CD4-positive, alpha-beta T cell (primary cell): ENCODE results near the gene ARID4B. TPM values are rescaled to one million over a fixed set of nuclear protein-coding genes. Genes with fewer than 3 reads are reported as not detected.

Source experiments
- ATAC-seq: fragments of 200-7000 bp; cut with Tn5 transposase; one replicate; pipeline ENCODE4 v1.10.0; 2022; ENCODE audit warnings: mild to moderate bottlenecking; ENCODE audit not compliant: poor library complexity
- CTCF ChIA-PET: fragments of 350-600 bp; sonication (Branson Sonifier 250); formaldehyde crosslinking; loops from one replicate; lab custom pipeline; 2021; ENCODE audit warnings: antibody characterized with exemption, inconsistent platforms; lab: Charles Lee
- POLR2A ChIA-PET: fragments of 350-600 bp; sonication (Branson Sonifier 250); formaldehyde crosslinking; loops from one replicate; lab custom pipeline; 2021; ENCODE audit warnings: antibody characterized with exemption, inconsistent platforms; lab: Charles Lee
- DNase-seq, 14 experiments: peaks; one replicate each; pipeline ENCODE4 v3.0.0-alpha.2; 2013 to 2020; ENCODE audit warnings: mixed read lengths in 2 of 14
- H3K27ac ChIP-seq, 2 donors: one replicate each; pipeline versions ENCODE4 v1.5.1 to v1.7.0; 2013; ENCODE audit warnings: low read length in 2 of 2, low read depth in 1 of 2, mild to moderate bottlenecking in 1 of 2
- H3K27me3 ChIP-seq, 2 experiments: 1 replicate in 1 of 2; 2 replicates in 1 of 2; pipeline versions ENCODE4 v1.6.1 to v1.7.0; 2013; ENCODE audit warnings: low read length in 2 of 2, control low read depth in 1 of 2, mild to moderate bottlenecking in 1 of 2, moderate library complexity in 1 of 2; ENCODE audit not compliant: insufficient read depth in 2 of 2, control insufficient read depth in 1 of 2
- H3K36me3 ChIP-seq: one replicate; pipeline ENCODE4 v1.6.1; 2013; ENCODE audit warnings: low read length, control low read depth; ENCODE audit not compliant: insufficient read depth
- H3K4me1 ChIP-seq: one replicate; pipeline ENCODE4 v1.6.1; 2013; ENCODE audit warnings: low read length, control low read depth; ENCODE audit not compliant: insufficient read depth
- H3K4me3 ChIP-seq: one replicate; pipeline ENCODE4 v1.5.1; 2013; ENCODE audit warnings: mild to moderate bottlenecking, low read length, moderate library complexity
- H3K9me3 ChIP-seq, 2 experiments: 1 replicate in 1 of 2; 2 replicates in 1 of 2; pipeline versions ENCODE4 v1.6.1 to v1.7.0; 2013; ENCODE audit warnings: low read length in 2 of 2, mild to moderate bottlenecking in 2 of 2, control low read depth in 1 of 2, moderate library complexity in 1 of 2; ENCODE audit not compliant: control insufficient read depth in 1 of 2, insufficient read depth in 1 of 2
- H3K27ac Mint-ChIP-seq: one replicate; pipeline ENCODE4 v1.8.0; 2020; ENCODE audit warnings: mixed read lengths
- H3K27me3 Mint-ChIP-seq: one replicate; pipeline ENCODE4 v1.8.0; 2021; ENCODE audit warnings: mixed read lengths
- H3K36me3 Mint-ChIP-seq: one replicate; pipeline ENCODE4 v1.8.0; 2021; ENCODE audit warnings: low read depth, mixed read lengths
- H3K4me1 Mint-ChIP-seq: one replicate; pipeline ENCODE4 v1.8.0; 2021; ENCODE audit warnings: low read depth, mixed read lengths
- H3K4me3 Mint-ChIP-seq: one replicate; pipeline ENCODE4 v1.8.0; 2020; ENCODE audit warnings: mild to moderate bottlenecking, mixed read lengths
- H3K9me3 Mint-ChIP-seq: one replicate; pipeline ENCODE4 v1.8.0; 2020; ENCODE audit warnings: mixed read lengths
- intact Hi-C, 2 experiments: fragments of 100-400 bp; cut with DNase I in 1 of 2; cut with micrococcal nuclease in 1 of 2; formaldehyde crosslinking; loops; one replicate each; pipeline versions ENCODE4 v1.15.1 to v1.9.0; 2023 to 2025; cut with DNase I, micrococcal nuclease
- total RNA-seq, 174 experiments: library from RNA in 2 of 174; stranded (reverse) in 2 of 174; gene quantifications; one replicate each; pipeline ENCODE4 v1.2.3 and lab custom pipeline; 2021 to 2026
- TF ChIP-seq, protein P1 (sequence below): fragments of 200-600 bp; IDR thresholded peaks from one replicate; pipeline ENCODE4 v1.8.0; 2022; ENCODE audit warnings: antibody characterized with exemption, mild to moderate bottlenecking

The ARID4B gene
- total RNA-seq, 2 experiments from 2014 or later: 127 to 130 TPM

DNA sequence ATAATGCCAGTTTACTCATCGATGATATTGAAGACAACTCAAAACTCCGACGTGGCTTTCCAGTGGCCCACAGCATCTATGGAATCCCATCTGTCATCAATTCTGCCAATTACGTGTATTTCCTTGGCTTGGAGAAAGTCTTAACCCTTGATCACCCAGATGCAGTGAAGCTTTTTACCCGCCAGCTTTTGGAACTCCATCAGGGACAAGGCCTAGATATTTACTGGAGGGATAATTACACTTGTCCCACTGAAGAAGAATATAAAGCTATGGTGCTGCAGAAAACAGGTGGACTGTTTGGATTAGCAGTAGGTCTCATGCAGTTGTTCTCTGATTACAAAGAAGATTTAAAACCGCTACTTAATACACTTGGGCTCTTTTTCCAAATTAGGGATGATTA is 14.1 kb upstream of the ARID4B start:
- POLR2A ChIA-PET: no interaction called here

DNA sequence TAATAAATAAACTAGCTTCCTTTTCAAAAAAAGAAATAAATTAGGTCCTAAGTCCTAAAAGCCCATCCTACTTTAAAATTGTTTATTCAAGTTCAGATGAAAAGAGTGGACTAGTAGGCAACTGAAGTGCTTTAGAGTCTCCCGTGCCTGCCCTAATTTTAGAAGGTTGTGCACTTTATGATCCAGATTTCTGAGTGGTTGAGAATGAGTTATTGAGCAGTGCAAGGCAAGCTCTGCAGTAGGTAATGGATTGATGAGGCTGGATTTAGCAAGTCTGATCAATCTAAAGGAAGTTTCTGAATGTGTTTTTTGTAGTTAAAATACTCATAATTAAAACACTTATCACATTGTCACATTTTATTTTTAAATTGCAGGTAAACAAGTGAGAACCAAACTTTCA is 13.4 kb upstream of the ARID4B start:
- intact Hi-C loops: no loop called here
- Mint-ChIP-seq H3K27ac (peak overlapping the region; percentile 36), H3K27me3 (no peaks in the 10 kb centered on the region), H3K4me1 (peaks cover 17% of the 10 kb centered on the region), H3K4me3 (no peak overlapping the region), H3K9me3 (no peaks in the 10 kb centered on the region), H3K36me3 (peaks cover 67% of the 10 kb centered on the region)
- Histone ChIP-seq H3K9me3 (no peaks in the 10 kb centered on the region), H3K4me1 (peaks cover 8% of the 10 kb centered on the region), H3K27me3 (no peaks in the 10 kb centered on the region), H3K4me3 (no peak overlapping the region), H3K27ac (no peak overlapping the region), H3K36me3 (peaks cover 51% of the 10 kb centered on the region)
- POLR2A ChIA-PET: no interaction called here
- DNase-seq (no peak), ATAC-seq (no peak)
- TF ChIP-seq, protein P1, sequence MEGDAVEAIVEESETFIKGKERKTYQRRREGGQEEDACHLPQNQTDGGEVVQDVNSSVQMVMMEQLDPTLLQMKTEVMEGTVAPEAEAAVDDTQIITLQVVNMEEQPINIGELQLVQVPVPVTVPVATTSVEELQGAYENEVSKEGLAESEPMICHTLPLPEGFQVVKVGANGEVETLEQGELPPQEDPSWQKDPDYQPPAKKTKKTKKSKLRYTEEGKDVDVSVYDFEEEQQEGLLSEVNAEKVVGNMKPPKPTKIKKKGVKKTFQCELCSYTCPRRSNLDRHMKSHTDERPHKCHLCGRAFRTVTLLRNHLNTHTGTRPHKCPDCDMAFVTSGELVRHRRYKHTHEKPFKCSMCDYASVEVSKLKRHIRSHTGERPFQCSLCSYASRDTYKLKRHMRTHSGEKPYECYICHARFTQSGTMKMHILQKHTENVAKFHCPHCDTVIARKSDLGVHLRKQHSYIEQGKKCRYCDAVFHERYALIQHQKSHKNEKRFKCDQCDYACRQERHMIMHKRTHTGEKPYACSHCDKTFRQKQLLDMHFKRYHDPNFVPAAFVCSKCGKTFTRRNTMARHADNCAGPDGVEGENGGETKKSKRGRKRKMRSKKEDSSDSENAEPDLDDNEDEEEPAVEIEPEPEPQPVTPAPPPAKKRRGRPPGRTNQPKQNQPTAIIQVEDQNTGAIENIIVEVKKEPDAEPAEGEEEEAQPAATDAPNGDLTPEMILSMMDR: no peak
- CTCF ChIA-PET: interaction anchor here (0.7 to 1.4 kb wide), 3 partner anchors 17 to 119 kb away, joined by 3 to 4 read pairs (median 3); no protein-coding TSS in a partner anchor

More for the DNA sequence above, 14.1 kb upstream of the ARID4B start:
- Histone ChIP-seq H3K4me1 (peaks cover 6% of the 10 kb centered on the region), H3K4me3 (no peak overlapping the region), H3K27ac (no peak overlapping the region), H3K9me3 (no peaks in the 10 kb centered on the region), H3K27me3 (no peaks in the 10 kb centered on the region), H3K36me3 (peaks cover 46% of the 10 kb centered on the region)
- no peaks in the 10 kb centered on the region for H3K9me3 Mint-ChIP-seq
- TF ChIP-seq, protein P1: no peak
- H3K4me1 Mint-ChIP-seq: peaks cover 12% of the 10 kb centered on the region
- no peak overlapping the region for H3K4me3 Mint-ChIP-seq
- CTCF ChIA-PET: interaction anchor here (1.2 to 1.4 kb wide), 2 partner anchors 17 to 81 kb away, joined by 3 to 4 read pairs; no protein-coding TSS in a partner anchor
- H3K27me3 Mint-ChIP-seq: no peaks in the 10 kb centered on the region
- H3K36me3 Mint-ChIP-seq: peaks cover 67% of the 10 kb centered on the region
- intact Hi-C loops: no loop called here
- ATAC-seq (no peak), DNase-seq (no peak)
- no peak overlapping the region for H3K27ac Mint-ChIP-seq

DNA sequence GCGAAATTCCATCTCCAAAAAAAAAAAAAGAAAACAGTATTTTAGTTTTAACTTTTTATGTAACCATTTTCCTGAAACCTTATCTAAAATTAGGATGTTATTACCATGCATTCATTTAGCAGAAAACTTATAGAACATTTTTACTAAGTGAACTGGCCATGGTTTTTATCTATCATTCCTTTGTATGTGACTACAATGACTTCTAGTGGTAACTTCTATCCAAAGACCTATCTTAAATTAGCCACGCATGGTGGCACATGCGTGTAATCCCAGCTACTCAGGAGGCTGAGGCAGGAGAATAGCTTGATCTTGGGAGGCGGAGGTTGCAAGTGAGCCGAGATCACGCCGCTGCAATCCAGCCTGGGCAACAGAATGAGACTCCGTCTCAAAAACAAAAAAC is 11.8 kb upstream of the ARID4B start:
- ATAC-seq (no peak), DNase-seq (no peak)
- Mint-ChIP-seq H3K4me3 (no peak overlapping the region), H3K27ac (no peak overlapping the region), H3K4me1 (peaks cover 12% of the 10 kb centered on the region), H3K9me3 (no peaks in the 10 kb centered on the region), H3K36me3 (peaks cover 65% of the 10 kb centered on the region), H3K27me3 (no peaks in the 10 kb centered on the region)
- Histone ChIP-seq H3K27ac (no peak overlapping the region), H3K36me3 (peaks cover 52% of the 10 kb centered on the region), H3K4me1 (peaks cover 10% of the 10 kb centered on the region), H3K9me3 (no peaks in the 10 kb centered on the region), H3K4me3 (no peak overlapping the region), H3K27me3 (no peaks in the 10 kb centered on the region)
- intact Hi-C loops: loop anchor here in 1 of 2 experiments (5.0 to 10.0 kb wide), 2 partner anchors 73 to 525 kb away; partner anchors contain the start of gene LYST
- POLR2A ChIA-PET: no interaction called here
- CTCF ChIA-PET: no interaction called here
- TF ChIP-seq, protein P1: no peak
